ENCODE measurements around the gene SLC22A31.

The SLC22A31 gene

GRCh38 chr16:89183975-89184676 is 16.2 kb downstream of the SLC22A31 start:
- TF ChIP-seq TCF4 (CRISPR knock-in tag; IDR thresholded peaks at IDR 0.05; ENCODE audit: borderline replicate concordance): no peak
- no peak for TF ChIP-seq TSHZ2 (CRISPR knock-in tag; IDR thresholded peaks at IDR 0.05)
- no peak for TF ChIP-seq ARNTL (CRISPR knock-in tag; IDR thresholded peaks at IDR 0.05; ENCODE audit: borderline replicate concordance, low read depth)
- TF ChIP-seq TOX (CRISPR knock-in tag; IDR thresholded peaks at IDR 0.05; ENCODE audit: borderline replicate concordance): no peak
- TF ChIP-seq ISL1 (CRISPR knock-in tag; IDR thresholded peaks at IDR 0.05): no peak
- no peak for TF ChIP-seq ZFP30 (CRISPR knock-in tag; IDR thresholded peaks at IDR 0.05)
- no peak for TF ChIP-seq CREB5 (CRISPR knock-in tag; IDR thresholded peaks at IDR 0.05; ENCODE audit: low read depth)
- TF ChIP-seq OSR1 (CRISPR knock-in tag; IDR thresholded peaks at IDR 0.05): no peak
- no peak for TF ChIP-seq BACH2 (CRISPR knock-in tag; IDR thresholded peaks at IDR 0.05; ENCODE audit: borderline replicate concordance)
- TF ChIP-seq ZC3H10 (CRISPR knock-in tag; IDR thresholded peaks at IDR 0.05): no peak
- no peak for TF ChIP-seq SNAI2 (CRISPR knock-in tag; IDR thresholded peaks at IDR 0.05)
- TF ChIP-seq GLIS3 (CRISPR knock-in tag; IDR thresholded peaks at IDR 0.05): no peak
- no peak for TF ChIP-seq ESRRG (CRISPR knock-in tag; IDR thresholded peaks at IDR 0.05)
- TF ChIP-seq PPARA (CRISPR knock-in tag; IDR thresholded peaks at IDR 0.05; ENCODE audit: borderline replicate concordance): no peak
- no peak for TF ChIP-seq ZNF70 (CRISPR knock-in tag; IDR thresholded peaks at IDR 0.05)
- TF ChIP-seq ZNF565 (CRISPR knock-in tag; conservative IDR thresholded peaks at IDR 0.05; ENCODE audit: low read depth): no peak
- TF ChIP-seq CSRNP3 (CRISPR knock-in tag; IDR thresholded peaks at IDR 0.05): no peak
- no peak for TF ChIP-seq RARB (CRISPR knock-in tag; IDR thresholded peaks at IDR 0.05)
- no peak; the same call in 1 of the 3 replicates for ATAC-seq

GRCh38 chr16:89183463-89183862 is 16.9 kb downstream of the SLC22A31 start:
- no peak for TF ChIP-seq TOX (CRISPR knock-in tag; IDR thresholded peaks at IDR 0.05; ENCODE audit: borderline replicate concordance)
- no peak for TF ChIP-seq BACH2 (CRISPR knock-in tag; IDR thresholded peaks at IDR 0.05; ENCODE audit: borderline replicate concordance)
- TF ChIP-seq ZNF8 (CRISPR knock-in tag; IDR thresholded peaks at IDR 0.05): no peak
- no peak for TF ChIP-seq ZC3H10 (CRISPR knock-in tag; IDR thresholded peaks at IDR 0.05)
- TF ChIP-seq ESRRG (CRISPR knock-in tag; IDR thresholded peaks at IDR 0.05): no peak
- no peak for TF ChIP-seq ZFP3 (CRISPR knock-in tag; IDR thresholded peaks at IDR 0.05)
- no peak for TF ChIP-seq OSR1 (CRISPR knock-in tag; IDR thresholded peaks at IDR 0.05)
- TF ChIP-seq ZFP30 (CRISPR knock-in tag; IDR thresholded peaks at IDR 0.05): no peak
- no peak for TF ChIP-seq SNAI2 (CRISPR knock-in tag; IDR thresholded peaks at IDR 0.05)
- TF ChIP-seq ZNF565 (CRISPR knock-in tag; conservative IDR thresholded peaks at IDR 0.05; ENCODE audit: low read depth): no peak
- no peak for TF ChIP-seq CSRNP3 (CRISPR knock-in tag; IDR thresholded peaks at IDR 0.05)
- no peak for TF ChIP-seq PPARA (CRISPR knock-in tag; IDR thresholded peaks at IDR 0.05; ENCODE audit: borderline replicate concordance)
- no peak for TF ChIP-seq ZNF70 (CRISPR knock-in tag; IDR thresholded peaks at IDR 0.05)
- no peak for TF ChIP-seq TCF4 (CRISPR knock-in tag; IDR thresholded peaks at IDR 0.05; ENCODE audit: borderline replicate concordance)
- TF ChIP-seq POU6F1 (CRISPR knock-in tag; IDR thresholded peaks at IDR 0.05; ENCODE audit: borderline replicate concordance, low read depth): no peak
- no peak for TF ChIP-seq CREB5 (CRISPR knock-in tag; IDR thresholded peaks at IDR 0.05; ENCODE audit: low read depth)
- no peak for TF ChIP-seq GLIS3 (CRISPR knock-in tag; IDR thresholded peaks at IDR 0.05)
- TF ChIP-seq ARNTL (CRISPR knock-in tag; IDR thresholded peaks at IDR 0.05; ENCODE audit: borderline replicate concordance, low read depth): no peak
- ATAC-seq: no peak
